ENCODE data around the gene ADA.
"Not testable (repeated sequence)": the region's sequence is repeated elsewhere in the genome, so short reads cannot be mapped to it uniquely, and the experiment has no call there.

Gene ADA

GRCh38 chr20:44664131-44664530, 12.6 kb upstream of the ADA start:
- Histone ChIP-seq H3K36me3 (ENCODE audit: insufficient read depth, low read length) (no peaks in the 10 kb centered on the region), H2AFZ (ENCODE audit: low read depth, low read length) (no peak overlapping the region), H3K4me1 (ENCODE audit: insufficient read depth, low read length) (no peaks in the 10 kb centered on the region), H3K4me3 (ENCODE audit: low read length) (no peak overlapping the region), H3K27me3 (ENCODE audit: insufficient read depth, low read length) (peaks cover 2% of the 10 kb centered on the region), H3K9me3 (ENCODE audit: low read length) (no peaks in the 10 kb centered on the region)

- Histone ChIP-seq H3K4me3 (ENCODE audit: low read length) (no peak overlapping the region), H3K36me3 (ENCODE audit: insufficient read depth, low read length) (no peaks in the 10 kb centered on the region), H3K27me3 (ENCODE audit: insufficient read depth, low read length) (peaks cover 2% of the 10 kb centered on the region), H2AFZ (ENCODE audit: low read depth, low read length) (no peak overlapping the region), H3K4me1 (ENCODE audit: insufficient read depth, low read length) (no peaks in the 10 kb centered on the region), H3K9me3 (ENCODE audit: low read length) (no peaks in the 10 kb centered on the region)
Measured at GRCh38 chr20:44662261-44662660, 10.8 kb upstream of the ADA start.

- H3K4me1 ChIP-seq (ENCODE audit: insufficient read depth, low read length): no peaks in the 10 kb centered on the region
- H3K36me3 ChIP-seq (ENCODE audit: insufficient read depth, low read length): no peaks in the 10 kb centered on the region
- H3K27me3 ChIP-seq (ENCODE audit: insufficient read depth, low read length): peaks cover 2% of the 10 kb centered on the region
- H3K4me3 ChIP-seq (ENCODE audit: low read length): no peak overlapping the region
- no peak overlapping the region for H2AFZ ChIP-seq (ENCODE audit: low read depth, low read length)
- H3K9me3 ChIP-seq (ENCODE audit: low read length): no peaks in the 10 kb centered on the region
Measured at GRCh38 chr20:44660581-44660980, 9.1 kb upstream of the ADA start.

- H3K36me3 ChIP-seq (ENCODE audit: insufficient read depth, low read length): no peaks in the 10 kb centered on the region
- H3K4me1 ChIP-seq (ENCODE audit: insufficient read depth, low read length): no peaks in the 10 kb centered on the region
- no peaks in the 10 kb centered on the region for H3K9me3 ChIP-seq (ENCODE audit: low read length)
- no peak overlapping the region for H2AFZ ChIP-seq (ENCODE audit: low read depth, low read length)
- H3K4me3 ChIP-seq (ENCODE audit: low read length): no peak overlapping the region
- peaks cover 2% of the 10 kb centered on the region for H3K27me3 ChIP-seq (ENCODE audit: insufficient read depth, low read length)
Measured at GRCh38 chr20:44659931-44660330, 8.4 kb upstream of the ADA start.

- Histone ChIP-seq H2AFZ (ENCODE audit: low read depth, low read length) (no peak overlapping the region), H3K4me1 (ENCODE audit: insufficient read depth, low read length) (no peaks in the 10 kb centered on the region), H3K9me3 (ENCODE audit: low read length) (no peaks in the 10 kb centered on the region), H3K36me3 (ENCODE audit: insufficient read depth, low read length) (no peaks in the 10 kb centered on the region), H3K27me3 (ENCODE audit: insufficient read depth, low read length) (peaks cover 2% of the 10 kb centered on the region), H3K4me3 (ENCODE audit: low read length) (no peak overlapping the region)
Measured at GRCh38 chr20:44658810-44659209, 7.3 kb upstream of the ADA start.

GRCh38 chr20:44657875-44658274, 6.4 kb upstream of the ADA start:
- Histone ChIP-seq H3K4me3 (ENCODE audit: low read length) (no peak overlapping the region), H3K27me3 (ENCODE audit: insufficient read depth, low read length) (peaks cover under 1% of the 10 kb centered on the region), H2AFZ (ENCODE audit: low read depth, low read length) (no peak overlapping the region), H3K4me1 (ENCODE audit: insufficient read depth, low read length) (no peaks in the 10 kb centered on the region), H3K9me3 (ENCODE audit: low read length) (no peaks in the 10 kb centered on the region), H3K36me3 (ENCODE audit: insufficient read depth, low read length) (no peaks in the 10 kb centered on the region)

- Histone ChIP-seq H3K9me3 (ENCODE audit: low read length) (no peaks in the 10 kb centered on the region), H2AFZ (ENCODE audit: low read depth, low read length) (no peak overlapping the region), H3K36me3 (ENCODE audit: insufficient read depth, low read length) (no peaks in the 10 kb centered on the region), H3K4me3 (ENCODE audit: low read length) (no peak overlapping the region), H3K4me1 (ENCODE audit: insufficient read depth, low read length) (peaks cover 3% of the 10 kb centered on the region), H3K27me3 (ENCODE audit: insufficient read depth, low read length) (no peaks in the 10 kb centered on the region)
Measured at GRCh38 chr20:44656448-44656847, 4.9 kb upstream of the ADA start.

GRCh38 chr20:44654210-44654609, 2.7 kb upstream of the ADA start:
- H3K4me3 ChIP-seq (ENCODE audit: low read length); H3K4me1 ChIP-seq (ENCODE audit: insufficient read depth, low read length); H3K9me3 ChIP-seq (ENCODE audit: low read length); H2AFZ ChIP-seq (ENCODE audit: low read depth, low read length); H3K36me3 ChIP-seq (ENCODE audit: insufficient read depth, low read length); H3K27me3 ChIP-seq (ENCODE audit: insufficient read depth, low read length): not testable (repeated sequence)

GRCh38 chr20:44653546-44653945, 2.0 kb upstream of the ADA start:
- Histone ChIP-seq H3K36me3 (ENCODE audit: insufficient read depth, low read length) (no peaks in the 10 kb centered on the region), H3K27me3 (ENCODE audit: insufficient read depth, low read length) (no peaks in the 10 kb centered on the region), H3K4me3 (ENCODE audit: low read length) (no peak overlapping the region), H3K4me1 (ENCODE audit: insufficient read depth, low read length) (peaks cover 3% of the 10 kb centered on the region), H2AFZ (ENCODE audit: low read depth, low read length) (no peak overlapping the region), H3K9me3 (ENCODE audit: low read length) (no peaks in the 10 kb centered on the region)

- peak overlapping the region; percentile 61 for H3K4me3 ChIP-seq (ENCODE audit: low read length)
- no peaks in the 10 kb centered on the region for H3K27me3 ChIP-seq (ENCODE audit: insufficient read depth, low read length)
- no peaks in the 10 kb centered on the region for H3K9me3 ChIP-seq (ENCODE audit: low read length)
- peak overlapping the region; percentile 99 for H2AFZ ChIP-seq (ENCODE audit: low read depth, low read length)
- peaks cover 7% of the 10 kb centered on the region for H3K4me1 ChIP-seq (ENCODE audit: insufficient read depth, low read length)
- no peaks in the 10 kb centered on the region for H3K36me3 ChIP-seq (ENCODE audit: insufficient read depth, low read length)
Measured at GRCh38 chr20:44651434-44651683, 140 bp downstream of the ADA start.

- Histone ChIP-seq H3K36me3 (ENCODE audit: insufficient read depth, low read length) (no peaks in the 10 kb centered on the region), H3K4me3 (ENCODE audit: low read length) (peak overlapping the region; percentile 61), H2AFZ (ENCODE audit: low read depth, low read length) (peak overlapping the region; percentile 99), H3K4me1 (ENCODE audit: insufficient read depth, low read length) (peaks cover 12% of the 10 kb centered on the region), H3K9me3 (ENCODE audit: low read length) (no peaks in the 10 kb centered on the region), H3K27me3 (ENCODE audit: insufficient read depth, low read length) (no peaks in the 10 kb centered on the region)
Measured at GRCh38 chr20:44650771-44651433, 597 bp downstream of the ADA start.

GRCh38 chr20:44649976-44650375, 1.5 kb downstream of the ADA start:
- no peaks in the 10 kb centered on the region for H3K36me3 ChIP-seq (ENCODE audit: insufficient read depth, low read length)
- peaks cover 13% of the 10 kb centered on the region for H3K4me1 ChIP-seq (ENCODE audit: insufficient read depth, low read length)
- H2AFZ ChIP-seq (ENCODE audit: low read depth, low read length): no peak overlapping the region
- no peaks in the 10 kb centered on the region for H3K9me3 ChIP-seq (ENCODE audit: low read length)
- no peak overlapping the region for H3K4me3 ChIP-seq (ENCODE audit: low read length)
- H3K27me3 ChIP-seq (ENCODE audit: insufficient read depth, low read length): no peaks in the 10 kb centered on the region

- Histone ChIP-seq H2AFZ (ENCODE audit: low read depth, low read length) (no peak overlapping the region), H3K4me3 (ENCODE audit: low read length) (no peak overlapping the region)
Measured at GRCh38 chr20:44649126-44649525, 2.4 kb downstream of the ADA start.

GRCh38 chr20:44648579-44648978, 2.9 kb downstream of the ADA start:
- Histone ChIP-seq H2AFZ (ENCODE audit: low read depth, low read length) (no peak overlapping the region), H3K36me3 (ENCODE audit: insufficient read depth, low read length) (no peaks in the 10 kb centered on the region)

More at GRCh38 chr20:44649126-44649525, 2.4 kb downstream of the ADA start:
- Histone ChIP-seq H3K4me1 (ENCODE audit: insufficient read depth, low read length) (peaks cover 13% of the 10 kb centered on the region), H3K9me3 (ENCODE audit: low read length) (no peaks in the 10 kb centered on the region), H3K27me3 (ENCODE audit: insufficient read depth, low read length) (no peaks in the 10 kb centered on the region), H3K36me3 (ENCODE audit: insufficient read depth, low read length) (no peaks in the 10 kb centered on the region)

More at GRCh38 chr20:44648579-44648978, 2.9 kb downstream of the ADA start:
- Histone ChIP-seq H3K4me3 (ENCODE audit: low read length) (no peak overlapping the region), H3K9me3 (ENCODE audit: low read length) (no peaks in the 10 kb centered on the region), H3K4me1 (ENCODE audit: insufficient read depth, low read length) (peaks cover 19% of the 10 kb centered on the region), H3K27me3 (ENCODE audit: insufficient read depth, low read length) (no peaks in the 10 kb centered on the region)
